GM18502 (cell line): ENCODE results near the gene KIR3DL2.
"Not testable (repeated sequence)": the region's sequence is repeated elsewhere in the genome, so short reads cannot be mapped to it uniquely, and the experiment has no call there.

Experiments used
- ATAC-seq: cut with Tn5 transposase; IDR thresholded peaks from one replicate; pipeline ENCODE4 v1.9.1; 2021; ENCODE audit warnings: mild to moderate bottlenecking; ENCODE audit not compliant: unreplicated experiment, poor library complexity

The KIR3DL2 gene

GRCh38 chr19:54850061-54850640 lies at the start of gene KIR3DL2:
Gene KIR3DL2 (plus strand): TSS chr19:54850443. CDS start chr19:54850476, 33 bp downstream.
- not testable (repeated sequence) for ATAC-seq

- ATAC-seq: no peak
Observed at GRCh38 chr19:54803410-54803809, 46.8 kb upstream of the KIR3DL2 start, which contains the start of gene KIR2DL4. Gene KIR2DL4 (plus strand): TSS chr19:54803610. CDS start chr19:54803652, 42 bp downstream.

- no peak for ATAC-seq
Observed at GRCh38 chr19:54804101-54804500, 46.1 kb upstream of the KIR3DL2 start.

DNA sequence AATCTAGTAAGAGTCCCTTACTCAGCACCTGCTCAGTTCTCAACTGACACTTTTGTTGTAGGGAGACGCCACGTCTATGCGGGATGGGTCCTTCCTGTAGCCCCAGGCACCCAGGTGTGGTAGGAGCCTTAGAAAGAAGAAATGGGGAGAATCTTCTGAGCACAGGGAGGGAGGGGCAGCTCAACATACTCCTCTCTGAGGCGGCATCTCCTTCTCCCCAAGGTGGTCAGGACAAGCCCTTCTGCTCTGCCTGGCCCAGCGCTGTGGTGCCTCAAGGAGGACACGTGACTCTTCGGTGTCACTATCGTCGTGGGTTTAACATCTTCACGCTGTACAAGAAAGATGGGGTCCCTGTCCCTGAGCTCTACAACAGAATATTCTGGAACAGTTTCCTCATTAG lies 45.7 kb upstream of the KIR3DL2 start:
- no peak for ATAC-seq

DNA sequence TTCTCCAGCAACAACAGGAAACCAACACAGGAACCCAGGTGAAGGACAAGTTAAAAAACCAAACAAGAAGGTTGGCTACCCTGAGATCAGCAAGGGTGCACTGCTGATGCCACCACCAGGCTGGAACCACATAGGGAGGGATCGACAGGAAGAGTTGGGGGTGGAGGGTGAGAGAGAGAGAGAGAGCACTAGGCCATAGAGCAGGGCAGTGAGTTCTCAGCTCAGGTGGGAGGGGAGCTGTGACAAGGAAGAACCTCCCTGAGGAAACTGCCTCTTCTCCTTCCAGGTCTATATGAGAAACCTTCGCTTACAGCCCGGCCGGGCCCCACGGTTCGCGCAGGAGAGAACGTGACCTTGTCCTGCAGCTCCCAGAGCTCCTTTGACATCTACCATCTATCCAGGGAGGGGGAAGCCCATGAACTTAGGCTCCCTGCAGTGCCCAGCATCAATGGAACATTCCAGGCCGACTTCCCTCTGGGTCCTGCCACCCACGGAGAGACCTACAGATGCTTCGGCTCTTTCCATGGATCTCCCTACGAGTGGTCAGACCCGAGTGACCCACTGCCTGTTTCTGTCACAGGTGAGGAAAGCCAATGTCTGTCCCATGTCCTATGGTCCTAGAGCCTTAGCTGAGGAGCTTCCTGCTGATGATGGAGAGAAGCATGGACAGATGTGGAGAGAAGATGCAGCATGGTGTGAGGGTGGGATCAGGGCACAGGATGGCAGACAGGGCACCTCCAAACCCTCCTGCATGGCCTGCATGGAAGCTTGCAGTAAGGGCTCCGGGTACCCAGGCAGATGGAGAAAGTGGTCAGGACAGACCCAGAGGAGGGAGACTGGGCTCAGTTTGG lies 44.4 kb upstream of the KIR3DL2 start:
- ATAC-seq: no peak

DNA sequence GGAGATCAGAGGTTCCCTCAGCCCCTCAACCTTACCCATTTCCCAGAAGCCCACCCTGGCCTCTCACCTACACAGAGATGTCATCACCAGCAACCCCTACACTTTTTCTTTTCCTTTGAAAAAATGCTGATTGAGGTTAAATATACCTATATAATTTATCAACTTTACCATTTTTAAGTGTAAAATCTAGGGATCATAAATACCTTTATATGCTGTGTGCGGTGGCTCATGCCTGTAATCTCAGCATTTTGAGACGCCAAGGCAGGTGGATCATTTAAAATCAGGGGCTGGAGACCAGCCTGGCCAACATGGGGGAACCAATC lies 43.8 kb upstream of the KIR3DL2 start:
- no peak for ATAC-seq

GRCh38 chr19:54814571-54814970 lies 35.7 kb upstream of the KIR3DL2 start:
- ATAC-seq: not testable (repeated sequence)

- not testable (repeated sequence) for ATAC-seq
Observed at GRCh38 chr19:54816251-54816650, 34.0 kb upstream of the KIR3DL2 start, which contains the start of gene KIR3DL1. Gene KIR3DL1 (plus strand): TSS chr19:54816468.

DNA sequence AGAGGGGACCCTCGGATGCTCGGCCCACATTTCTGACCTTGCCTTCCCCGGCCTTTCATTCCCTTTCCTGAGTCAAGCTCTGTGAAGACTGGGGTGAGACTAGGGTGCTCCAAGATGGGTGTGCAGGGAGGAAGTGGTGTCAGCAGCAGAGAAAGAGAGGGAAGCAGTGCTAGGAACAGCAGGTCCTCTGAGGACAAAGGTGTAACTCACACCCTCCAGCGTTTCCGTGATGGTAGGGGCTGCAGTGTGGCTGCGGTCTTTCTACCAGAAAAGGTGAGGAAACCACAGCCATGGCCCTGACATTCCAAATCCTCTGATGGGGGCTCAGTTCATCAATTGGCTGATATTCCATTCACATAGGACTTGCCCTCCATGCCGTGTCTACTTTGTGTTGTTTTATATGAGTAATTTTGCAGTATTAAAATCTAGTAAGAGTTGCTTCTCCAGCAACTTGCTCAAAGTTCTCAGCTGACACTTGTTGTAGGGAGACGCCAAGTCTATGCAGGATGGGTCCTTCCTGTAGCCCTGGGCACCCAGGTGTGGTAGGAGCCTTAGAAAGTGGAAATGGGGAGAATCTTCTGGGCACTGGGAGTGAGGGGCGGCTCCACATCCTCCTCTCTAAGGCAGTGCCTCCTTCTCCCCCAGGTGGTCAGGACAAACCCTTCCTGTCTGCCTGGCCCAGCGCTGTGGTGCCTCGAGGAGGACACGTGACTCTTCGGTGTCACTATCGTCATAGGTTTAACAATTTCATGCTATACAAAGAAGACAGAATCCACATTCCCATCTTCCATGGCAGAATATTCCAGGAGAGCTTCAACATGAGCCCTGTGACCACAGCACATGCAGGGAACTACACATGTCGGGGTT lies 32.3 kb upstream of the KIR3DL2 start:
- ATAC-seq: no peak

GRCh38 chr19:54824416-54824815 lies 25.8 kb upstream of the KIR3DL2 start:
- ATAC-seq: not testable (repeated sequence)

DNA sequence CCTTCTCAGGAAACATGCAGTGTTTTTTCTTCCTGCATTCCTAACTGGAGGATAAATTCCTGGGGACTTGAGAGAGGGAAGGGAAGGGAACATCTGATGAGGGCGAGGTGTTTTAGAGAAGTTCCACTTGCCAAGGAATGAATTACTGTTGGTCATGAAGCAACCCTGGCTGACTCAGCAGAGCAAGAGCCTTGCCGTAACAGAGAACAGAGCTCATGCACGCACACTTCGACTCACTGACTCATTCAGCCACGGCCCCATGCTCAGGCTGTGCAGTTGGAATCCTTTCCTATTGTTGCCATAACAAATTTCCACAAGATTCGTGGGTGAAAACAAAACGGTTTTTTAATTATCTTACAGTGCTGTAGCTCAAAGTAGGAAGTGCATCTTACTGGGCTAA lies 24.9 kb upstream of the KIR3DL2 start:
- not testable (repeated sequence) for ATAC-seq

GRCh38 chr19:54828064-54828463 lies 22.2 kb upstream of the KIR3DL2 start:
- not testable (repeated sequence) for ATAC-seq

GRCh38 chr19:54832496-54832895 lies 17.7 kb upstream of the KIR3DL2 start, which contains the start of gene KIR2DS4:
Gene KIR2DS4 (plus strand): TSS chr19:54832676.
- not testable (repeated sequence) for ATAC-seq

- not testable (repeated sequence) for ATAC-seq
Observed at GRCh38 chr19:54835126-54835525, 15.1 kb upstream of the KIR3DL2 start.

DNA sequence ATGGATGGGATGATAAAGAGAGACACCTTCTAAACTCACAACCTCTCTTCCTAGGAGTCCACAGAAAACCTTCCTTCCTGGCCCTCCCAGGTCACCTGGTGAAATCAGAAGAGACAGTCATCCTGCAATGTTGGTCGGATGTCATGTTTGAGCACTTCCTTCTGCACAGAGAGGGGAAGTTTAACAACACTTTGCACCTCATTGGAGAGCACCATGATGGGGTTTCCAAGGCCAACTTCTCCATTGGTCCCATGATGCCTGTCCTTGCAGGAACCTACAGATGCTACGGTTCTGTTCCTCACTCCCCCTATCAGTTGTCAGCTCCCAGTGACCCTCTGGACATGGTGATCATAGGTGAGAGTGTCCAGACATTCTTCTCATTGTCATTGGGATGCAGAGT lies 12.7 kb upstream of the KIR3DL2 start:
- ATAC-seq: not testable (repeated sequence)

DNA sequence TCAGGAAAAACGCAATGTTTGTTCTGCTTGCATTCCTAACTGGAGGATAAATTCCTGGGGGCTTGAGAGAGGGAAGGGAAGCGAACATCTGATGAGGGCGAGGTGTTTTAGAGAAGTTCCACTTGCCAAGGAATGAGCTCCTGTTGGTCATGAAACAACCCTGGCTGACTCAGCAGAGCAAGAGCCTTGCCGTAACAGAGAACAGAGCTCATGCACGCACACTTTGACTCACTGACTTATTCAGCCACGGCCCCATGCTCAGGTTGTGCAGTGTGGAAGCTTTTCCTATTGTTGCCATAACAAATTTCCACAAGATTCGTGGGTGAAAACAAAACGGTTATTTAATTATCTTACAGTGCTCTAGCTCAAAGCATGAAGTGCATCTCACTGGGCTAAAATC lies 7.1 kb upstream of the KIR3DL2 start:
- ATAC-seq: not testable (repeated sequence)

DNA sequence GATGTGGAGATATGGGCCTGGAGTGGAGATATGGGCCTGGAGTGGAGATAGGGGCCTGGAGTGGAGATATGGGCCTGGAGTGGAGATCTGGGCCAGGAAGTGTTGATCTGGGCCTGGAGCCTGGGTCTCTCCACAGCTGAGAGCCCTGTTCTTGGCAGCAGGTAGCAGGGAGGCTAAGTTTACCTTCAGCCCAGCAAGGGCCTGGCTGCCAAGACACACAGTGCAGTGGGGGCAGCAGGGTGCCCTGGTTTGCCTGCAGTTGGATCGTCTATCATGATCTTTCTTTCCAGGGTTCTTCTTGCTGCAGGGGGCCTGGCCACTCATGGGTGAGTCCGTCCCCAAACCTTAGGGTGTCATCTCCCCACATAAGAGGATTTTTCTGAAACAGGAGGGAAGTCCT lies 687 bp downstream of the KIR3DL2 start:
- no peak for ATAC-seq

DNA sequence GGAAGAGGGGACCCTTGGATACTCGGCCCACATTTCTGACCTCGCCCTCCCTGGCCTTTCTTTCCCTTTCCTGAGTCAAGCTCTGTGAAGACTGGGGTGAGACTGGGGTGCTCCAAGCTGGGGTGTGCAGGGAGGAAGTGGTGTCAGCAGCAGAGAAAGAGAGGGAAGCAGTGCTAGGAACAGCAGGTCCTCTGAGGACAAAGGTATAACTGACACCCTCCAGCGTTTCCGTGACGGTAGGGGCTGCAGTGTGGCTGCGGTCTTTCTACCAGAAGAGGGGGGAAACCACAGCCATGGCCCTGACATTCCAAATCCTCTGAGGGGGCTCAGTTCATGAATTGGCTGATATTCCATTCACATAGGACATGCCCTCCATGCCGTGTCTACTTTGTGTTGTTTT lies 1.1 kb downstream of the KIR3DL2 start:
- no peak for ATAC-seq

DNA sequence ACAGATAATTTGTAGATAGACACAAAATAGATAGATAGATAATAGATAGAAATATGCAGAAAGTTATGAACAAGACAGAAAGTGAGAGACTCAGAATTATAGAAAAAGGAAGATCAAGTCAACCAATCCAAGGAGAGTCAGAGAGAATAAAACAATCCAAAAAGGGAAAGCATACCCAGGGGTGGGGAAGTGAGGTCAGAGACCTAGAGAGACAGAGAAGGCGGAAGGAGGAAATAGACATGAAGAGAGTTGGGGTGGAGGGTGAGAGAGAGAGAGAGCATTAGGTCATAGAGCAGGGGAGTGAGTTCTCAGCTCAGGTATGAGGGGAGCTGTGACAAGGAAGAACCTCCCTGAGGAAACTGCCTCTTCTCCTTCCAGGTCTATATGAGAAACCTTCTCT lies 5.0 kb downstream of the KIR3DL2 start:
- not testable (repeated sequence) for ATAC-seq

GRCh38 chr19:54858476-54858875 lies 8.2 kb downstream of the KIR3DL2 start:
- ATAC-seq: not testable (repeated sequence)

GRCh38 chr19:54859421-54859820 lies 9.2 kb downstream of the KIR3DL2 start:
- ATAC-seq: not testable (repeated sequence)
